Brain microvascular endothelial cell (primary cell): ENCODE data around the gene MSTN.

Source experiments
- DNase-seq: peaks from one replicate; pipeline ENCODE4 v3.0.0-alpha.2; 2020
- H3K27ac ChIP-seq: fragments of 250-450 bp; sonication (Bioruptor Pico); 2 replicates; pipeline ENCODE4 v1.5.1; 2020; ENCODE audit warnings: mild to moderate bottlenecking, moderate library complexity
- H3K27me3 ChIP-seq: fragments of 250-450 bp; sonication (Bioruptor Pico); replicated peaks from 2 replicates; pipeline ENCODE4 v1.5.1; 2020; ENCODE audit warnings: mild to moderate bottlenecking
- H3K36me3 ChIP-seq: fragments of 250-450 bp; sonication (Bioruptor Pico); replicated peaks from 2 replicates; pipeline ENCODE4 v1.5.1; 2020; ENCODE audit warnings: mild to moderate bottlenecking
- H3K4me3 ChIP-seq: 2 replicates; pipeline ENCODE4 v1.5.1; 2011; ENCODE audit warnings: low read depth, mild to moderate bottlenecking, control low read depth, low read length, moderate library complexity
- in situ Hi-C: cut with HindIII; loops from 2 replicates; pipeline ENCODE4 v1.10.0; 2017; ENCODE audit warnings: low sequenced_read_pairs, low pct_ligation_motif_present
- TF ChIP-seq, protein P1 (sequence below): IDR thresholded peaks from 2 replicates; pipeline ENCODE4 v1.5.1; 2011; ENCODE audit warnings: low read depth, mild to moderate bottlenecking, moderate library complexity, low read length, control low read depth, inconsistent platforms; ENCODE audit errors: missing control alignments

The MSTN gene

GRCh38 chr2:190080527-190081049, 18.1 kb upstream of the MSTN start:
- Histone ChIP-seq H3K36me3 (no peaks in the 10 kb centered on the region), H3K27me3 (no peaks in the 10 kb centered on the region), H3K4me3 (no peak overlapping the region), H3K27ac (no peak overlapping the region)
- TF ChIP-seq, protein P1, sequence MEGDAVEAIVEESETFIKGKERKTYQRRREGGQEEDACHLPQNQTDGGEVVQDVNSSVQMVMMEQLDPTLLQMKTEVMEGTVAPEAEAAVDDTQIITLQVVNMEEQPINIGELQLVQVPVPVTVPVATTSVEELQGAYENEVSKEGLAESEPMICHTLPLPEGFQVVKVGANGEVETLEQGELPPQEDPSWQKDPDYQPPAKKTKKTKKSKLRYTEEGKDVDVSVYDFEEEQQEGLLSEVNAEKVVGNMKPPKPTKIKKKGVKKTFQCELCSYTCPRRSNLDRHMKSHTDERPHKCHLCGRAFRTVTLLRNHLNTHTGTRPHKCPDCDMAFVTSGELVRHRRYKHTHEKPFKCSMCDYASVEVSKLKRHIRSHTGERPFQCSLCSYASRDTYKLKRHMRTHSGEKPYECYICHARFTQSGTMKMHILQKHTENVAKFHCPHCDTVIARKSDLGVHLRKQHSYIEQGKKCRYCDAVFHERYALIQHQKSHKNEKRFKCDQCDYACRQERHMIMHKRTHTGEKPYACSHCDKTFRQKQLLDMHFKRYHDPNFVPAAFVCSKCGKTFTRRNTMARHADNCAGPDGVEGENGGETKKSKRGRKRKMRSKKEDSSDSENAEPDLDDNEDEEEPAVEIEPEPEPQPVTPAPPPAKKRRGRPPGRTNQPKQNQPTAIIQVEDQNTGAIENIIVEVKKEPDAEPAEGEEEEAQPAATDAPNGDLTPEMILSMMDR: no peak
- no peak for DNase-seq
- in situ Hi-C loops: no loop called here

DNA sequence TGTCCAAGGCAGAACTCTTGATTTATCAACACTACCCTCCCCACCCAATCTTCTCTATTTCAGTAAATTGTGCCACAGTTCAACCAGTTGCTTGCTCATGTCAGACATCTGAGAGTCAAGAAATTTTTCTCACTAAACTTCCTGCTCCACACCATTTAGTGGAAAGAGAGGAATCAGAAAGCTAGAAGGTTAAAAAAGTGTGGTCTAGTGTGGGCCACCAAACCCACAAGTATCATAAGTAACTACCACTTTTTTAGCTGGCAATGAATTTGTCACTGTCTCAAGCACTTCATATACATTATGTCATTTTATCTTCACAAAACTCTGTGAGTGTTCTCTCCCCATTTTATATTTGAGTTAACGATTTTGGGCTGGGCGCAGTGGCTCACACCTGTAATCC, 16.6 kb upstream of the MSTN start:
- TF ChIP-seq, protein P1: no peak
- H3K27me3 ChIP-seq: no peaks in the 10 kb centered on the region
- H3K36me3 ChIP-seq: no peaks in the 10 kb centered on the region
- in situ Hi-C loops: no loop called here
- no peak for DNase-seq
- no peak overlapping the region for H3K27ac ChIP-seq
- no peak overlapping the region for H3K4me3 ChIP-seq

- no peaks in the 10 kb centered on the region for H3K27me3 ChIP-seq
- DNase-seq: no peak
- no peaks in the 10 kb centered on the region for H3K36me3 ChIP-seq
- in situ Hi-C loops: no loop called here
- TF ChIP-seq, protein P1: no peak
- H3K4me3 ChIP-seq: no peak overlapping the region
- no peak overlapping the region for H3K27ac ChIP-seq
Observed at GRCh38 chr2:190075623-190076022, 13.1 kb upstream of the MSTN start.

GRCh38 chr2:190069936-190070696, 7.6 kb upstream of the MSTN start:
- H3K27ac ChIP-seq: no peak overlapping the region
- H3K4me3 ChIP-seq: no peak overlapping the region
- peak; percentile 52 for DNase-seq
- in situ Hi-C loops: no loop called here
- TF ChIP-seq, protein P1: peak; percentile 55
- no peaks in the 10 kb centered on the region for H3K27me3 ChIP-seq
- H3K36me3 ChIP-seq: no peaks in the 10 kb centered on the region

DNA sequence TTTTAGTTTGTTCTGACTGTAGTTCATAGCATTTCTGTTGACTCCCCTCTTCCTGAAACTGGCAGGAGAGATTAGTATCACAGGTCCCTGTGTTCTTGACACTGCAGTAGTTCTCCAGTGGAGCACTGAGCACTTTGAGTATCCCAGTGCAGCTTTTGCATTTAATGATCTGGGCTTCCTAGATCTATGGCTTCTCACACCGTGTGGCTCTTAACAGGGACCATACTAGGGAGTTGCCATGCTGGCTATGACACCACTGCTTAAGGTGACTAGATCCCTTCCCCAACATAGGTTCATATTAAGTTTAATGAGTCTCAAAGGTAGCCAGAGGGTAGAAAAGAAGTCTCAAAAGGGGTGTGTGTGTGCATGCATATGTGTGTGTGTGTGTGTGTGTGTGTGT, 6.2 kb upstream of the MSTN start:
- Histone ChIP-seq H3K27me3 (no peaks in the 10 kb centered on the region), H3K36me3 (no peaks in the 10 kb centered on the region), H3K27ac (no peak overlapping the region), H3K4me3 (no peak overlapping the region)
- in situ Hi-C loops: no loop called here
- TF ChIP-seq, protein P1: no peak
- DNase-seq: no peak
